Measurements from ENCODE around the gene SLC9A7. TPM values are rescaled to one million over a fixed set of nuclear protein-coding genes. Genes with fewer than 3 reads are reported as not detected.
"Not testable (repeated sequence)": the region's sequence is repeated elsewhere in the genome, so short reads cannot be mapped to it uniquely, and the experiment has no call there.

SLC9A7 gene
- total and polyA plus RNA-seq, 2 of the 13 experiments (the other 11 are each of a cell fraction or from before 2014, with no cell fraction given) = 5.8 to 7.2 TPM

DNA sequence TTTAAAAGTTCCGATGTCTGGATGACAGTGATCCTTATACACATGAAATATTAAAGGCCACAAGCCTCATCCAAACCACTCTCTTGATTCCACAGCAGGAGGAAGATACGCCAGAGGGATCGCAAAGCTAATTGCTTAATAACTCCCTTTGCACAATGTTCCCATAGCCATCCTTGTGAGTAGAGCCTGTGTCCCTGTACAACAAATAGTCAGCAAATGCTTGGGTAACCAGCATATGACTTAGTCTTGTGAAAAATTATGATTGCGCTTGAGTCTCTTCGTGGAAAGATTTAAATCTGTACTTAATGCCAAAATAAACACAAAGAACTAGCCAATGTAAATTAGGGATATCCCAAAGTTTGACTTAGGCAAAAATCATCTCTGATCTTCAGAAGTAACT is 31.5 kb downstream of the SLC9A7 start (continued):
- TF ChIP-seq, protein P1, sequence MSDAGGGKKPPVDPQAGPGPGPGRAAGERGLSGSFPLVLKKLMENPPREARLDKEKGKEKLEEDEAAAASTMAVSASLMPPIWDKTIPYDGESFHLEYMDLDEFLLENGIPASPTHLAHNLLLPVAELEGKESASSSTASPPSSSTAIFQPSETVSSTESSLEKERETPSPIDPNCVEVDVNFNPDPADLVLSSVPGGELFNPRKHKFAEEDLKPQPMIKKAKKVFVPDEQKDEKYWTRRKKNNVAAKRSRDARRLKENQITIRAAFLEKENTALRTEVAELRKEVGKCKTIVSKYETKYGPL (CRISPR knock-in tag; IDR thresholded peaks at IDR 0.05) = no peak
- TF ChIP-seq IRF2 (CRISPR knock-in tag; IDR thresholded peaks at IDR 0.05) = no peak
- TF ChIP-seq MED1 (CRISPR knock-in tag; IDR thresholded peaks at IDR 0.05) = no peak
- TF ChIP-seq ZNF431 (CRISPR knock-in tag; IDR thresholded peaks at IDR 0.05; ENCODE audit: borderline replicate concordance, low read depth) = no peak
- TF ChIP-seq ZNF7 (CRISPR knock-in tag; IDR thresholded peaks at IDR 0.05) = no peak

GRCh38 chrX:46723569-46723927 is 35.4 kb downstream of the SLC9A7 start:
- H3K79me2 ChIP-seq (ENCODE audit: insufficient read depth, low read length); H3K27ac ChIP-seq (ENCODE audit: extremely low read length, insufficient read depth, low read length); intact Hi-C loops (cut with micrococcal nuclease; ENCODE audit: unreplicated experiment); ATAC-seq; H3K36me3 ChIP-seq (replicated peaks in 1 of 2; ENCODE audit: control insufficient read depth in 1 of 2, insufficient read depth in 2 of 2, low read length in 2 of 2); H3K4me1 ChIP-seq (ENCODE audit: insufficient read depth, low read length); BruUV-seq (replicated peaks); in situ Hi-C loops (cut with HindIII; ENCODE audit: extremely low pct_ligation_motif_present, low pct_unique_long_range_greater_than_20kb); H3K9me3 ChIP-seq (ENCODE audit: low read length); H3K4me2 ChIP-seq (ENCODE audit: low read depth, low read length); H2AFZ ChIP-seq (ENCODE audit: low read length); H3K4me3 ChIP-seq (replicated peaks in 1 of 3; ENCODE audit: insufficient read depth in 1 of 3, low read depth in 2 of 3, low read length in 3 of 3); H4K20me1 ChIP-seq (ENCODE audit: insufficient read depth, low read length); FAIRE-seq; H3K27me3 ChIP-seq (ENCODE audit: control insufficient read depth in 1 of 2, insufficient read depth in 2 of 2, low read length in 2 of 2); POLR2A ChIA-PET; DNase-seq (ENCODE audit: low spot score); CTCF ChIA-PET (ENCODE audit: low intra/inter-chr PET ratio, low total read pairs); H3K9ac ChIP-seq (ENCODE audit: insufficient read depth, low read depth, low read length): not testable (repeated sequence)
- WGBS (ENCODE audit: low lambda C conversion rate) = 82% methylated on average over 2 of the region's 3 CpGs

GRCh38 chrX:46722742-46723568 is 36.0 kb downstream of the SLC9A7 start:
- DNase-seq (ENCODE audit: low spot score) (no peak), ATAC-seq (no peak), FAIRE-seq (no peak)
- Histone ChIP-seq H3K36me3 (replicated peaks in 1 of 2; ENCODE audit: control insufficient read depth in 1 of 2, insufficient read depth in 2 of 2, low read length in 2 of 2) (no peaks in the 10 kb centered on the region), H3K4me2 (ENCODE audit: low read depth, low read length) (no peak overlapping the region), H3K9ac (ENCODE audit: insufficient read depth, low read depth, low read length) (no peak overlapping the region), H3K79me2 (ENCODE audit: insufficient read depth, low read length) (no peaks in the 10 kb centered on the region), H3K4me3 (replicated peaks in 1 of 3; ENCODE audit: insufficient read depth in 1 of 3, low read depth in 2 of 3, low read length in 3 of 3) (no peak overlapping the region), H3K27me3 (ENCODE audit: control insufficient read depth in 1 of 2, insufficient read depth in 2 of 2, low read length in 2 of 2) (no peaks in the 10 kb centered on the region), H3K4me1 (ENCODE audit: insufficient read depth, low read length) (no peaks in the 10 kb centered on the region), H3K9me3 (ENCODE audit: low read length) (no peaks in the 10 kb centered on the region), H4K20me1 (ENCODE audit: insufficient read depth, low read length) (no peaks in the 10 kb centered on the region), H2AFZ (ENCODE audit: low read length) (no peak overlapping the region), H3K27ac (ENCODE audit: extremely low read length, insufficient read depth, low read length) (no peak overlapping the region)
- intact Hi-C loops (cut with micrococcal nuclease; ENCODE audit: unreplicated experiment) (no loop called here), in situ Hi-C loops (cut with HindIII; ENCODE audit: extremely low pct_ligation_motif_present, low pct_unique_long_range_greater_than_20kb) (no loop called here)
- ChIA-PET CTCF (ENCODE audit: low intra/inter-chr PET ratio, low total read pairs) (no interaction called here), POLR2A (no interaction called here)
- 88% methylated on average over 7 of the region's 7 CpGs for WGBS (ENCODE audit: low lambda C conversion rate)
- BruUV-seq (replicated peaks) = no TSS peak
- TF ChIP-seq HIVEP1 (CRISPR knock-in tag; IDR thresholded peaks at IDR 0.05) = no peak
- TF ChIP-seq HNF1A (IDR thresholded peaks at IDR 0.05; ENCODE audit: low read depth) = no peak
- TF ChIP-seq HNF1A (CRISPR knock-in tag; IDR thresholded peaks at IDR 0.05; ENCODE audit: borderline replicate concordance) = no peak
- no peak for TF ChIP-seq ZNF567 (CRISPR knock-in tag; IDR thresholded peaks at IDR 0.05; ENCODE audit: borderline replicate concordance)
- no peak for TF ChIP-seq ZNF670 (CRISPR knock-in tag; IDR thresholded peaks at IDR 0.05; ENCODE audit: borderline replicate concordance)
- TF ChIP-seq LCORL (IDR thresholded peaks at IDR 0.05) = no peak
- no peak for TF ChIP-seq LCORL (CRISPR knock-in tag; IDR thresholded peaks at IDR 0.05)
- TF ChIP-seq NFYB (CRISPR knock-in tag; IDR thresholded peaks at IDR 0.05) = no peak

All from HepG2 (cell line).